GM10266 (cell line): ENCODE measurements around the gene MEIG1.
"Not testable (repeated sequence)": the region's sequence is repeated elsewhere in the genome, so short reads cannot be mapped to it uniquely, and the experiment has no call there.

Experiments
- DNase-seq: peaks from one replicate; pipeline ENCODE4 v3.0.0; 2012; ENCODE audit errors: extremely low spot score
- CTCF ChIP-seq: IDR thresholded peaks from 2 replicates; pipeline ENCODE4 v1.5.1; 2012; ENCODE audit warnings: mild to moderate bottlenecking, low read depth; ENCODE audit not compliant: control insufficient read depth, insufficient read depth; ENCODE audit errors: missing control alignments

Gene MEIG1

DNA sequence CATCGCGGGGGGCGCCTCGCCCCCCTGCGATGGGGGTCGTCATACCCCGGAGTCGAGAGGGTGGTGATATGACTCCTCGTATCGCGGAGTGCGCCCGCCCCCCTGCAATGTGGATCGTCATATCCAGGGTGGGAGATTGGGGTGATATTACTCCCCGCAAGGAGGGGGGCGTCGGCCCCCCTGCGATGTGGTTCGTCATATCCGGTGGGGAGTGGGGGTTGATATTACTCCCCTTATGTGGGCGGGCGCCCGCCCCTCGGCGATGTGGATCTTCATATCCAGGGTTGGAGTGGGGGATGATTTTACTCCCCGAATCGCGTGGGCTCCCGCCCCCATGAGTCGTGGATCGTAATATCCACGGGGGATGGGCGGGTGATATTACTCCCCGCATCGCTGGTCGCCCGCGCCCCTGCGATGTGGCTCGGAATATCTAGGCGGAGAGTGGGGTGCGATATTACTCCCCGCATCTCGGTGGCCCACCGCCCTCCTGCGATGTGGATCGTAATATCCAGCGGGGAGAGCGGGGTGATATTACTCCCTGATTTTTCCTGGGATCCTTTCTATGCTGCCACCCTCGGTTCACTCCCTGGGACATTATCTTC is 36.9 kb downstream of the MEIG1 start:
- DNase-seq: no peak
- no peak for TF ChIP-seq CTCF

GRCh38 chr10:15013530-15013929 is 54.3 kb downstream of the MEIG1 start:
- not testable (repeated sequence) for DNase-seq

- TF ChIP-seq CTCF: no peak
- no peak for DNase-seq
These were observed 56.3 kb downstream of the MEIG1 start for GRCh38 chr10:15015451-15015850.

GRCh38 chr10:15020966-15021365 is 61.8 kb downstream of the MEIG1 start:
- not testable (repeated sequence) for DNase-seq
